ENCODE measurements around the gene ISG20.

Gene ISG20

DNA sequence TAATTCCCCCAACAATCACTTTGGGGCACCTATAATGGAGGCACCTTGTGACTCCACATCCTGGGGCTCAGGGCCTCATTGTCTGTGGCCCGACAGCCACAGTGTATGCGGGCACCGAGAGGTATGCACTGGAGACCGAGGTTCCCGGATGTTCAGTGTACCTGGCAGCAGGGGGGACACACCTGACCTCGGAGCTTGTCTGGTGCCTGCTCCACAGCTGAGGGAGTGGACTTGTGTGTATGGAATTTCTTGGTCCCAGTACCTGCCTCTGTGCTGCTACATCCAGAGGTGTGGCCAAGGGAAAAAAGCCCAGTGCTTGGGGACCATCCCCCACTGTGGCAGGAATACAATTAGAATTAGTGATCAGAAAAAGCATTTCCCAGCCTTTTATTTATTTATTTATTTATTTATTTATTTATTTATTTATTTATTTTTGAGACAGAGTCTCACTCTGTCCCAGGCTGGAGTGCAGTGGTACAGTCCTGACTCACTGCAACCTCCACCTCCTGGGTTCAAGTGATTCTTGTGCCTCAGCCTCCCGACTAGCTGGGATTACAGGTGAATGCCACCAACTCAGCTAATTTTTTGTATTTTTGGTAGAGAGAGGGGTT, 26.5 kb upstream of the ISG20 start:
- H3K4me3 ChIP-seq (ENCODE audit: low read depth, low read length), result no peak overlapping the region
- TF ChIP-seq, protein P1, sequence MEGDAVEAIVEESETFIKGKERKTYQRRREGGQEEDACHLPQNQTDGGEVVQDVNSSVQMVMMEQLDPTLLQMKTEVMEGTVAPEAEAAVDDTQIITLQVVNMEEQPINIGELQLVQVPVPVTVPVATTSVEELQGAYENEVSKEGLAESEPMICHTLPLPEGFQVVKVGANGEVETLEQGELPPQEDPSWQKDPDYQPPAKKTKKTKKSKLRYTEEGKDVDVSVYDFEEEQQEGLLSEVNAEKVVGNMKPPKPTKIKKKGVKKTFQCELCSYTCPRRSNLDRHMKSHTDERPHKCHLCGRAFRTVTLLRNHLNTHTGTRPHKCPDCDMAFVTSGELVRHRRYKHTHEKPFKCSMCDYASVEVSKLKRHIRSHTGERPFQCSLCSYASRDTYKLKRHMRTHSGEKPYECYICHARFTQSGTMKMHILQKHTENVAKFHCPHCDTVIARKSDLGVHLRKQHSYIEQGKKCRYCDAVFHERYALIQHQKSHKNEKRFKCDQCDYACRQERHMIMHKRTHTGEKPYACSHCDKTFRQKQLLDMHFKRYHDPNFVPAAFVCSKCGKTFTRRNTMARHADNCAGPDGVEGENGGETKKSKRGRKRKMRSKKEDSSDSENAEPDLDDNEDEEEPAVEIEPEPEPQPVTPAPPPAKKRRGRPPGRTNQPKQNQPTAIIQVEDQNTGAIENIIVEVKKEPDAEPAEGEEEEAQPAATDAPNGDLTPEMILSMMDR (IDR thresholded peaks at IDR 0.05; ENCODE audit: control insufficient read depth, extremely low read depth, insufficient read depth), result no peak
- DNase-seq (ENCODE audit: low read depth), result no peak

DNA sequence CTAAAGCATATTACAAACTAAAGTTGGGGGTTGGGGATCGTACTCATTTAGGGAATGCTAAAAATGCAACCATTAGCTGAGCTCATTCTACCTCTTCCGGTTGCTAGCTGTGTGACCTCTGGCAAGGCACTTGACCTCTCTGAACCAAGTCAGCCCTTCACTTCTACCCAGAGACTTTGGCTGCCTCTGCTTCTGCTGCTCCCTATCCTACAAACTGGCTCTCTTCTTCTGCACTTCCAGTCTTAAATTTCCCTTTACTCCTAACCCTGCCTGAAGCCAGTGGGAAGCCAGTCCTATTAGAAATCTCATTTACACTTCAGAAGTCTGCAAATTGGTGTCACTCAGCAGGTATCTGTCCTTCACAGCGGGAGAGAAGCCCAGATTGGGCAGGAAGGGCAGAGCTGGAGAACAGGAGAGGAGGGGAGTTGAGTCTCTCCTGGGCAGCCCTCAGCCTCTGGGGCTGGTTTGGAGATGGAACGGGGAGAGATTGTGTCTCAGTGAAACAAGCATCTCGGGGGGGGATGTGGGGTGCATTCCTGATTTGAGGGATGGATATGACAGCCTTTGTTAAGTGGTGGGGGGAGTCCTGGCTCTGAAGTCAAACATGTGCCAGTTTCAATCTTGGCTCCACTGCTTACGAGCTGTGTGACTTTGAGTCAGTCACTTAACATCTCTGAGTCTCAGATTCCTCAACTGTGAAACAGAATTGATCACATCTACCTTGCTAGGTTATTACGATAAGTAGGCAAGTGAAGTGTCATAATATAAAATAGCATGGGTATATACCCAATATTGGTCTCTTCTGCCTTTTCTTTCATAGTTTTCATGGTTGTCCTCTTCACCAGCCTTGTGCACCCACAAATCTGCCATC, 25.5 kb upstream of the ISG20 start:
- no peak overlapping the region for H3K4me3 ChIP-seq (ENCODE audit: low read depth, low read length)
- TF ChIP-seq, protein P1 (IDR thresholded peaks at IDR 0.05; ENCODE audit: control insufficient read depth, extremely low read depth, insufficient read depth), result no peak
- DNase-seq (ENCODE audit: low read depth), result no peak

DNA sequence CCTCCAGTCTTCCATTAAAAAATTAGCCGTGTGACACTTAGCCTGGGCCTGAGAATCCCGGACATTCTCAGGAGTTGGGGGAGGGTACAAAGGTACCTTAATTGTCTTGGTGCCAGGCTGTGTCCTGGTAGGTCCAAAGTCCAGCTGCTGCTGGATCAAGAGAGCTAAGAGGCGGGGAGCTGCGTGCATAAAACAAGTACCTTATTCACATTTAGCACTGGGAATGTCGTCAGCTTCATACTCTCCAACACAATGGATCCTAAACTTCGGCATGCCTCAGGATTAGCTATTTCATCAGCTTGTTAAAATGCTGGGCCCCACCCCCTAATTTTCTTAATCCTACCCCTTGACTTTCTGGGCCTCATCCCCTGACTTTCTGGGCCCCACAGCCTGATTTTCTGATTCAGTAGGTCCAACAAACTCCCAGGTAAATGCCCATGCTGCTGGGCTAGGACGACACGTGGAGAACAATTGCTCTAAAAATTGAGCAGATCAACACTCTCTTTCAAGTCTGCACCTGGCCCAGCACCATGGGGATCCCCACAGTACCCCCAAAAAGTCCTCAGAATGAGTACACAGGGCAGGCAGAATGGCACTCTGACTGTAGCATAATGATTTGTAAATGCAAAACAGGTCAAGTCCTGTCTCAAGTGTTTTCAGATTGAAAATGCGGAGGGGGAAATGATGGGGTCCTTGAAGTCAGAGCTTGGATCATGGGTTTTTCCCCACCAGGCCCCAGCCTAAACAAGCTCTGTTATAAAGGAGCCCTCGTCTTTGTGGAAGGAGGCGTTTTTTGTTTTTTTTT, 23.3 kb upstream of the ISG20 start:
- DNase-seq (ENCODE audit: low read depth), result no peak
- H3K4me3 ChIP-seq (ENCODE audit: low read depth, low read length), result no peak overlapping the region
- TF ChIP-seq, protein P1 (IDR thresholded peaks at IDR 0.05; ENCODE audit: control insufficient read depth, extremely low read depth, insufficient read depth), result no peak

DNA sequence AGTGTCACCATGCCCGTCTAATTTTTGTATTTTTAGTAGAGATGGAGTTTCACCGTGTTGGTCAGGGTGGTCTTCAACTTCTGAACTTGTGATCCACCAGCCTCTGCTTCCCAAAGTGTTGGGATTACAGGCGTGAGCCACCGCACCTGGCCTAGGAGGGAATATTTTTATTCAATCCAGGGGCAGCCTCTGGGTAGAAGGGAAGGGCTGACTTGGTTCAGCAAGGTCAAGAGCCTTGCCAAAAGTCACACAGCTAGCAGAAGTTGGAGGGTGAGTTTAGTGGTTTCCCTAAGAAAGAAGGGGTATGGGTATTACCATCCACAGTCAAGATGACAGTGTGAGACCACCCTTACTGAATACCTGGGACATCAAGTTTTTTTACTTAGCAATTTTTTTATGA, 22.6 kb upstream of the ISG20 start:
- no peak overlapping the region for H3K4me3 ChIP-seq (ENCODE audit: low read depth, low read length)
- TF ChIP-seq, protein P1 (IDR thresholded peaks at IDR 0.05; ENCODE audit: control insufficient read depth, extremely low read depth, insufficient read depth), result no peak
- DNase-seq (ENCODE audit: low read depth), result no peak

DNA sequence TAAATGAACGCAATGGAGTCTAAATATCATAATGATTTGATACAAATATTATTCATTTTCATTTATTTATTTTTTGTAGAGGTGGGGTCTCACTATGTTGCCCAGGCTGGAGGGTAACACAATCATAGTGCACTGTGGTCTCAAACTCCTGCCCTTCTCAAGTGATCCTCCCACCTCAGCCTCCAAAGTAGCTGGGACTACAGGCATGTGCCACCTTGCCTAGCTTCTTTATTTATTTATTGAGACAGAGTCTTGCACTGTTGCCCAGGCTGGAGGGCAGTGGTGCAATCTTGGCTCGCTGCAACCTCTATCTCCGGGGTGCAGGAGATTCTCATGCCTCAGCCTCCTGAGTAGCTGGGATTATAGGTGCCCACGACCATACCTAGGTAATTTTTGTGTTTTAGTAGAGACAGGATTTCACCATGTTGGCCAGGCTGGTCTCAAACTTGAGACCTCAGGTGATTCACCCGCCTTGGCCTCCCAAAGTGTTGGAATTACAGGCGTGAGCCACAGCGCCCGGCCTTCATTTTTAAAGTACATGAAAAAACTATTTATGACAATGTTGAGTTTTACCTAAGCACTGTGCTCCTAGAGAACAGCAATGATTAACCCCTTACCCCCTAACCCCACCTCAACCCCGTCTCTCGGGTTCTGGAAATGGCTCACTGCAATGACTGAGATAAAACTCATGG, 21.6 kb upstream of the ISG20 start:
- TF ChIP-seq, protein P1 (IDR thresholded peaks at IDR 0.05; ENCODE audit: control insufficient read depth, extremely low read depth, insufficient read depth), result no peak
- no peak for DNase-seq (ENCODE audit: low read depth)
- H3K4me3 ChIP-seq (ENCODE audit: low read depth, low read length), result no peak overlapping the region

DNA sequence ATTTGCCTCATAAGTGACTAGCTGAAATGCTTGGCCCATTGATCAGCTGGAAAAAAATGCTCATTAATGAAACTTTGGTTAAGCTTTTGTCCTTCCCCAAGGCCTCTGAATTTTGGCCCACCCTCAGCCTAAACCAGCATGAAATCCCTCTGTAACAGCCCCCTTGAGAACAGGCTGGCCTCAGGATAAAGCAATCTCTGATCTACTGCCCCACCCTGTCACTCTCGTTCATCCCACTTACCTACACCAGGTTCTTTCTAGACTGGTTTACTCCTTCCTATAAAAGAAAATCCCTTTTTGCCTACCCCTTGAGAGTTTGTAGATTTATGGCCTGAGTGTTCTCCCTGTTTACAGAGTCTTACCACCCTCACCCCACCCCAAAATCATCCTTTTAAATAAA, 21.0 kb upstream of the ISG20 start:
- no peak for DNase-seq (ENCODE audit: low read depth)

More for the DNA sequence above, 21.0 kb upstream of the ISG20 start:
- no peak overlapping the region for H3K4me3 ChIP-seq (ENCODE audit: low read depth, low read length)
- TF ChIP-seq, protein P1 (IDR thresholded peaks at IDR 0.05; ENCODE audit: control insufficient read depth, extremely low read depth, insufficient read depth), result no peak
